ENCODE measurements around the gene ASTE1. TPM values are rescaled to one million over a fixed set of nuclear protein-coding genes. Genes with fewer than 3 reads are reported as not detected.

ASTE1 gene
- total RNA-seq, 1 experiment from 2014 or later = 9.7 TPM

- Histone ChIP-seq H3K4me2 (ENCODE audit: insufficient read depth, insufficient read length, low read length) (no peak overlapping the region), H4K91ac (ENCODE audit: insufficient read length, low read depth, low read length) (no peak overlapping the region)
Measured at GRCh38 chr3:131008326-131008725, 18.3 kb downstream of the ASTE1 start.

More at GRCh38 chr3:131008326-131008725, 18.3 kb downstream of the ASTE1 start:
- no peaks in the 10 kb centered on the region for H4K20me1 ChIP-seq (ENCODE audit: control insufficient read depth, insufficient read depth, insufficient read length)
- no peak overlapping the region for H3K56ac ChIP-seq (ENCODE audit: insufficient read length, low read depth, low read length)
- no peak overlapping the region for H3K23ac ChIP-seq (ENCODE audit: insufficient read length, low read depth, low read length)
- no peak overlapping the region for H2AFZ ChIP-seq (ENCODE audit: low read length)
- H3K4me1 Mint-ChIP-seq = no peaks in the 10 kb centered on the region
- no peak overlapping the region for H2AK5ac ChIP-seq (ENCODE audit: insufficient read length, low read length)
- no peak overlapping the region for H3K27ac Mint-ChIP-seq
- no peak overlapping the region for H4K8ac ChIP-seq (replicated peaks; ENCODE audit: insufficient read length, low read depth, low read length)
- H3K4ac ChIP-seq (ENCODE audit: low read depth, low read length) = no peak overlapping the region
- DNase-seq = no peak
- H3K27me3 Mint-ChIP-seq (ENCODE audit: low read depth) = no peaks in the 10 kb centered on the region
- H3K23me2 ChIP-seq (ENCODE audit: insufficient read length, low read depth, low read length, poor library complexity, severe bottlenecking) = no peaks in the 10 kb centered on the region
- no peaks in the 10 kb centered on the region for H3K9me3 Mint-ChIP-seq
- H2BK15ac ChIP-seq (ENCODE audit: low read depth, low read length) = no peak overlapping the region
- H3K27me3 ChIP-seq (ENCODE audit: insufficient read depth, low read length) = no peaks in the 10 kb centered on the region
- TF ChIP-seq CTCF (conservative IDR thresholded peaks at IDR 0.05) = no peak
- no peak overlapping the region for H2BK120ac ChIP-seq (ENCODE audit: low read depth, low read length, poor library complexity, severe bottlenecking)
- H2BK5ac ChIP-seq (ENCODE audit: insufficient read length, low read length) = no peak overlapping the region
- H3K9me3 ChIP-seq (ENCODE audit: control insufficient read depth, low read depth, low read length) = no peaks in the 10 kb centered on the region
- H3K4me1 ChIP-seq (ENCODE audit: insufficient read depth, low read length) = no peaks in the 10 kb centered on the region
- H3K36me3 Mint-ChIP-seq (ENCODE audit: insufficient read depth in 1 of 3, low read depth in 3 of 3) = peaks cover 3 to 23% (median 23%) of the 10 kb centered on the region in 3 experiments; a peak in 6 of 7 replicates
- H3K14ac ChIP-seq (ENCODE audit: insufficient read depth, low read length) = no peak overlapping the region
- H2BK20ac ChIP-seq (ENCODE audit: low read depth, low read length, poor library complexity, severe bottlenecking) = no peak overlapping the region
- H3K79me1 ChIP-seq (ENCODE audit: insufficient read depth, low read depth, low read length, poor library complexity, severe bottlenecking) = no peaks in the 10 kb centered on the region
- no peak overlapping the region for H3K4me3 Mint-ChIP-seq
- H3K9ac ChIP-seq (ENCODE audit: extremely low read depth, insufficient read length, low read length) = no peak overlapping the region
- H3T11ph ChIP-seq (ENCODE audit: low read length) = no peak overlapping the region
- no peak overlapping the region for H2BK12ac ChIP-seq (ENCODE audit: insufficient read length, low read depth, low read length)
- H3K79me2 ChIP-seq (ENCODE audit: insufficient read depth, low read length) = no peaks in the 10 kb centered on the region
- no peak overlapping the region for H3K18ac ChIP-seq (ENCODE audit: insufficient read length, low read depth, low read length)
- whole genome bisulfite sequencing (ENCODE audit: extremely low coverage, insufficient read length, low lambda C conversion rate) = no CpG with 5 or more reads among the region's 1 CpG
- no peak overlapping the region for H4K5ac ChIP-seq (ENCODE audit: insufficient read length, low read depth, low read length)
- no peak overlapping the region for H3K27ac ChIP-seq (ENCODE audit: insufficient read length, low read depth, low read length)
